ENCODE data around the gene TNS1. TPM values are rescaled to one million over a fixed set of nuclear protein-coding genes. Genes with fewer than 3 reads are reported as not detected.

The TNS1 gene
- total RNA-seq, 2 donors from 2014 or later: 20.6 to 164 TPM

- intact Hi-C loops (cut with DNase I): no loop called here
- Histone ChIP-seq H3K27me3 (no peaks in the 10 kb centered on the region), H3K9ac (ENCODE audit: low read depth in 2 of 2, low read length in 2 of 2) (peak overlapping the region in 1 of 2 donors; percentile 8), H3K36me3 (no peaks in the 10 kb centered on the region), H3K27ac (peak overlapping the region; percentile 6), H3K9me3 (no peaks in the 10 kb centered on the region), H3K4me3 (no peak overlapping the region), H3K4me1 (no peaks in the 10 kb centered on the region)
- no peak for DNase-seq
- TF ChIP-seq, protein P1, sequence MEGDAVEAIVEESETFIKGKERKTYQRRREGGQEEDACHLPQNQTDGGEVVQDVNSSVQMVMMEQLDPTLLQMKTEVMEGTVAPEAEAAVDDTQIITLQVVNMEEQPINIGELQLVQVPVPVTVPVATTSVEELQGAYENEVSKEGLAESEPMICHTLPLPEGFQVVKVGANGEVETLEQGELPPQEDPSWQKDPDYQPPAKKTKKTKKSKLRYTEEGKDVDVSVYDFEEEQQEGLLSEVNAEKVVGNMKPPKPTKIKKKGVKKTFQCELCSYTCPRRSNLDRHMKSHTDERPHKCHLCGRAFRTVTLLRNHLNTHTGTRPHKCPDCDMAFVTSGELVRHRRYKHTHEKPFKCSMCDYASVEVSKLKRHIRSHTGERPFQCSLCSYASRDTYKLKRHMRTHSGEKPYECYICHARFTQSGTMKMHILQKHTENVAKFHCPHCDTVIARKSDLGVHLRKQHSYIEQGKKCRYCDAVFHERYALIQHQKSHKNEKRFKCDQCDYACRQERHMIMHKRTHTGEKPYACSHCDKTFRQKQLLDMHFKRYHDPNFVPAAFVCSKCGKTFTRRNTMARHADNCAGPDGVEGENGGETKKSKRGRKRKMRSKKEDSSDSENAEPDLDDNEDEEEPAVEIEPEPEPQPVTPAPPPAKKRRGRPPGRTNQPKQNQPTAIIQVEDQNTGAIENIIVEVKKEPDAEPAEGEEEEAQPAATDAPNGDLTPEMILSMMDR (IDR thresholded peaks at IDR 0.05): no peak
Measured at GRCh38 chr2:217913436-217913835, 89.4 kb downstream of the TNS1 start.

DNA sequence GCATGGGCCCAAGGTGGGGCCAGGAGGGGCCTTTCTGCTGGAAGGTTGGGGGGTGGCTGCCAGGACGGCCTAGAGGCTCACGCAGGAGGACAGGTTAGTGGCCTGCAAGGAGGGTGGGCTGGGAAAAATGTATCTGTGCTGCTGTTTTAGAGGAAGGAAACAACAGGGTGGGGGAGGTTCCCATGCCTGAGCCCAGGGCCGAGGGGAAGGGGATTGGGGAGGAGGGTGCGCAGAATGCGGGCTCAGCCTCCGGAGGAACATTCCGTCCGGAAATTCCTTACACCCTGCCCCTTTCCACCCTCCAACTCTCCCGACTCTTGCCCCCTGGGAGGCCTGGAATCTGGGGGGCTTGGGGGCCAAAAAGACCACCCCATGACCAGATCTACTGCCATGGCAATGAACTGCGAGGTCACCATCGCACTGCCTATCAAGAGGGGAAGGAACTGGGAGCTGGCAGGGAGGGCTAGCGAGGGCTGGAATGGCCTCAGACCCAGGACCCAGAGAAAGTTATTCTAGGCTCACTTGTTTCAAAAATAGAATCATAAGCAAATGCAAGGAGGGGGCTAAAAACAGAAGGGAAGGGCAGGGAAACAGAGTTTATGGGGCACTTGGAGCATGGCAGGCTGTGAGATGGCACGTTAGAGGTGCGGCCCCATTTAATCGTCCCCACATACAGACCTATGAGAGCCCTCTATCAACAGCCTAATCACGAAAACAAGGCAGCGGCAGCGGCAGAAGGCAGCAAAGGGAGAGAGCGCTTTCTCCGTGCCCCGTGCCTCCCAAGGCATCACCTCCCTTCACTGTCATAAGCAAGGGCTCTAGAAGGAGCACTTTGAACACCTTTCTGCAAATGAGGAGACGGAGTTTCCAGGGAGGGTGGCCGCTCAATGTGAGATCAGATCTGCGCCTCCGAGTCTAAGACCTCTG, 90.4 kb downstream of the TNS1 start:
- Histone ChIP-seq H3K9me3 (no peaks in the 10 kb centered on the region), H3K27ac (peak overlapping the region; percentile 28), H3K4me1 (no peaks in the 10 kb centered on the region), H3K9ac (ENCODE audit: low read depth in 2 of 2, low read length in 2 of 2) (no peak overlapping the region), H3K4me3 (no peak overlapping the region), H3K36me3 (no peaks in the 10 kb centered on the region), H3K27me3 (no peaks in the 10 kb centered on the region)
- intact Hi-C loops (cut with DNase I): no loop called here
- TF ChIP-seq, protein P1 (IDR thresholded peaks at IDR 0.05): no peak
- no peak for DNase-seq

DNA sequence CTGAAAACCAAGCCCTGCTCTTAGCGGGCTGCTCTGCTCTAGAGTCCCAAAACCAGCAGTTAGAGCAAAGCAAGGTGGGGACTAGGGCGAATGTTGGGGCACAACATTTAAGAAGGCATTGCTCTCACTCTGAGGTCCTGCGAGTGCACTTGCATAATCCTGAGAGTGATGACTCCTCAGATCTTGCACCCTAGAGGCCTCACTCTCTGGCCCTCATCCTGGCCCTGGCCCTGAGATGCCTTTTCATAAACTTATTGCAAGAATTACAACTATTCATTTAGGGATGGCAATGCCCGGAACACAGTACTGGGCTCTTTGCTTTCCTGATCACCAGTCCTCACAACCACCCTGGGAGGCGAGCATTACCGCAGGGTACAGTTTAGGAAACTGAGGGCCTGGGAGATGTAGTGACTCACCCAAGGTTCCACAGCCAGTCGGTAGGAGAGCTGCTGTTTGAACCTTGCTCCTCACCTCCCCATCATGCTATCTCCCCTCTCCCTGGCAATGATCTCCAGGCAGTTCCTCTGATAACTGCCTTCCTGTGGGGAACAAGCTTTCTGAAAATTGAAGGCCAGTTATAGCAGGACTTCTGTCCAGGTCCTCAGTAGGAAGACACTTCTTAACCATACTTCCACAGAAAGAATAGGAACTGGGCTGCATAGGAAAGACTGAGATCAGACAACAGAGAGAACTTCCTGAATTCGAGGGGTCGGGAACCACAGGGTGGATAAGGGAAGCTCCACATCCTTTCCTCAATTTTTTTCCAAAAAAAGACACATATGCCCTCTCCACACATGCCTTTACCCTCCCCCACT, 91.3 kb downstream of the TNS1 start:
- Histone ChIP-seq H3K36me3 (no peaks in the 10 kb centered on the region), H3K27me3 (no peaks in the 10 kb centered on the region), H3K27ac (peak overlapping the region; percentile 28), H3K4me1 (no peaks in the 10 kb centered on the region), H3K9me3 (no peaks in the 10 kb centered on the region), H3K4me3 (no peak overlapping the region), H3K9ac (ENCODE audit: low read depth in 2 of 2, low read length in 2 of 2) (no peak overlapping the region)
- TF ChIP-seq, protein P1 (IDR thresholded peaks at IDR 0.05): no peak
- intact Hi-C loops (cut with DNase I): no loop called here
- DNase-seq: no peak

DNA sequence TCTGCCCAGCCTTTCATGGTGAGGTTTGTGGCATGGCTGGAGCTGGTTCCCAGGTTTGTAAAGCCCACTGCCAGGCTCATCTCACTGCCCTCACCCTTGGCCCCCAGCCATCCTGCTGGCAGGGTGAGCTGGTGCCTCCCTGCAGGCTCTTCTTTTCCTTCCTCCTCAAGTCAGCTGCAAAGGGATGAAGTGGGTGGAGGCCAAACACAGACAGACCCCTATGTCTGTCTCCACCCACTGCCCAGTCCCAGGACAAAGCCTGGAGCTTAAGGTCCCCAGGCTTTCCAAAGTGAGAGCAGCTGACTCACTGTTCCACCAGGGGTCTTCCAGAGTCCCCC, 92.0 kb downstream of the TNS1 start:
- DNase-seq: no peak
- Histone ChIP-seq H3K9me3 (no peaks in the 10 kb centered on the region), H3K27me3 (no peaks in the 10 kb centered on the region), H3K27ac (no peak overlapping the region), H3K4me3 (no peak overlapping the region), H3K9ac (ENCODE audit: low read depth in 2 of 2, low read length in 2 of 2) (no peak overlapping the region), H3K36me3 (no peaks in the 10 kb centered on the region), H3K4me1 (no peaks in the 10 kb centered on the region)
- intact Hi-C loops (cut with DNase I): no loop called here
- TF ChIP-seq, protein P1 (IDR thresholded peaks at IDR 0.05): no peak

DNA sequence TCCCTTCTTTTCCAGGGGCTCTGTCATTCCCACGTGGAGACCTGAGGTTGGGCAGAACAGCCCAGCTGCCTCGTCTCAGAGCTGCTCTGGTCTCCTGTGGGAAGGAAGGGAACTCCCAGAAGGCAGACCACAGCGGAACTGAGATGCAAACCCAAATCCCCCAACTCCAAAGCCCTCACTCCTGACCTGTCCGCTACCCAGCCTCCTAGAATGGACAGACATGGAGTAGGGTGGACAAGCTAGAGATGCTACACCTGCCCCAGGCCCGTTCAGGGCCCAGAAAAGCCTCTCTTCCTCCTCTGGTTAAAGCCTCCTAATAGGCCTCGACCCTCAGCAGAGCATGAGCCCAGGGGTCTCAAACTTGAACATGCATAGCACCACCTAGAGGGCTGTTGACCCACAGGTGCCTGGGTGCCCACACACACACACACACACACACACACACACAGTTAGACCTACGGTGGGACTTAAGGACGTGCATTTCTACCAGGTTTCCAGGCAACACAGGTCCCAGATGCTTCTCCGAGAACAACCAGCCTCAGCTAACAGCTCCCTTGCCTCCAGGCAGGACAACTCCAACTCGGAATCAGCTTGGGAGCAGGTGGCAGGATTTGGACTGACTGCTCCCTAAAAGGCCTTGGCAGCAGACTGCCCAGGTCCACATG, 93.5 kb downstream of the TNS1 start:
- DNase-seq: no peak
- intact Hi-C loops (cut with DNase I): no loop called here
- Histone ChIP-seq H3K9ac (ENCODE audit: low read depth in 2 of 2, low read length in 2 of 2) (no peak overlapping the region), H3K36me3 (no peaks in the 10 kb centered on the region), H3K27ac (no peak overlapping the region), H3K4me3 (no peak overlapping the region), H3K4me1 (no peaks in the 10 kb centered on the region), H3K27me3 (no peaks in the 10 kb centered on the region), H3K9me3 (no peaks in the 10 kb centered on the region)
- TF ChIP-seq, protein P1 (IDR thresholded peaks at IDR 0.05): no peak

Data from colonic mucosa (tissue), 4 donors.